NOMO-1 treated with dmso at 0.1 percent for 144 hours (cell line): ENCODE data around the gene IL17RC.
"Not testable (repeated sequence)": the region's sequence is repeated elsewhere in the genome, so short reads cannot be mapped to it uniquely, and the experiment has no call there.

Experiments
- DNase-seq: peaks from one replicate; lab custom pipeline; 2025; ENCODE audit not compliant: unreplicated experiment; lab: John Stamatoyannopoulos, UW

IL17RC gene

DNA sequence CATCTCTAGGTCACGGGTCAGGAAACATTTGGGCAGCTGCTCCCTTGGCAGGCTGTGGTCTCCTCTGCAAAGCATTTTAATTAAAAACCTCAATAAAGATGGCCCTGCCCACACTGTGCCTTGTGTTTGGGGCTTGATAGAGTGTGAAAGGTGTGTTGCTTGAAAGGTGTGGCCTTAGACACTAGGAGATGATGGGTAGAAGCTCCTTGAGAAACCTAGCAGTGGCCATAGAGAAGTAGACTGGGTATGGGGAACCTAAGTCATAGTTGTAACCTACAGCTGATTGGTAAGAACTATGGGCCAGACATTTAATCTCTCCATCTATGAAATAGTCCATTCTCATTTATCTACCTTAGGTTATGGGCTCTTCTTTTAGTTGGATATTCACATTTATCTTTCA lies 23.2 kb upstream of the IL17RC start:
- no peak for DNase-seq

DNA sequence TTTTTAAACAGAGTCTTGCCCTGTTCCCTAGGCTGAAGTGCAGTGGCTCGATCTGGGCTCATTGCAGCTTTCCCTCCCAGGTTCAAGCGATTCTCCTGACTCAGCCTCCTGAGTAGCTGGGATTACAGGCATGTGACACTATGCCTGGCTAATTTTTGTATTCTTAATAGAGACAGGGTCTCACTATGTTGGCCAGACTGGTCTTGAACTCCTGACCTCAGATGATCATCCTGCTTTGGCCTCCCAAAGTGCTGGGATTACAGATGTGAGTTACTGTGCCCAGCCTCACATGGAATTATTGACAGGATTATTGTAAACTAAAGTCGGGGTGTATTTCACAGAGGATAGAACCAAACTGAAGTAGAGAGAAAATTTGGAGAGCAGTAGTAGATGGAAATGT lies 21.2 kb upstream of the IL17RC start:
- DNase-seq: not testable (repeated sequence)

DNA sequence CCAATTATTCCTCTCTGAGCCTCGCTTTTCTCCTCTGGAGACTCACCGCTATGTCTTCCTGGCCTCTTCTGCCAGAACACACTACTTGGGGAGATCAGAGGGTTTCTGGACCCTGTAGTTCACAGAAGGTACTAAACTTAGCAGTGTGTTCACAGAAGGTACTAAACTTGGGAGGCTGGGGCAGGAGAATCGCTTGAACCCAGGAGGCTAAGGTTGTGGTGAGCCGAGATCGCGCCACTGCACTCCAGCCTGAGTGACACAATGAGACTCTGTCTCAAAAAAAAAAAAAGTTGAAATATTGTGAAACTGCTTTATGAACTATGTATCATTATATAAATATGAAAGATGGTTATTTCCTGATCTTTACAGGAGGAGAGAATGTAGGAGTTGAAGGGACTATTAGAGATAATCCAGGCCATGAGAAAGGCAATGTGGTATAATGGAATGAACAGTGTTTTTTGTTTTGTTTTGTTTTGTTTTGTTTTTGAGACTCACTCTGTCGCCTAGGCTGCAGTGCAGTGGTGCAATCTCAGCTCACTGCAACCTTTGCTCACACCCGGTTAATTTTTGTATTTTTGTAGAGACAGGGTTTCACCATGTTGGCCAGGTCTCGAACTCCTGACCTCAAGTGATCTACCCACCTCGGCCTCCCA lies 20.0 kb upstream of the IL17RC start:
- DNase-seq: not testable (repeated sequence)

DNA sequence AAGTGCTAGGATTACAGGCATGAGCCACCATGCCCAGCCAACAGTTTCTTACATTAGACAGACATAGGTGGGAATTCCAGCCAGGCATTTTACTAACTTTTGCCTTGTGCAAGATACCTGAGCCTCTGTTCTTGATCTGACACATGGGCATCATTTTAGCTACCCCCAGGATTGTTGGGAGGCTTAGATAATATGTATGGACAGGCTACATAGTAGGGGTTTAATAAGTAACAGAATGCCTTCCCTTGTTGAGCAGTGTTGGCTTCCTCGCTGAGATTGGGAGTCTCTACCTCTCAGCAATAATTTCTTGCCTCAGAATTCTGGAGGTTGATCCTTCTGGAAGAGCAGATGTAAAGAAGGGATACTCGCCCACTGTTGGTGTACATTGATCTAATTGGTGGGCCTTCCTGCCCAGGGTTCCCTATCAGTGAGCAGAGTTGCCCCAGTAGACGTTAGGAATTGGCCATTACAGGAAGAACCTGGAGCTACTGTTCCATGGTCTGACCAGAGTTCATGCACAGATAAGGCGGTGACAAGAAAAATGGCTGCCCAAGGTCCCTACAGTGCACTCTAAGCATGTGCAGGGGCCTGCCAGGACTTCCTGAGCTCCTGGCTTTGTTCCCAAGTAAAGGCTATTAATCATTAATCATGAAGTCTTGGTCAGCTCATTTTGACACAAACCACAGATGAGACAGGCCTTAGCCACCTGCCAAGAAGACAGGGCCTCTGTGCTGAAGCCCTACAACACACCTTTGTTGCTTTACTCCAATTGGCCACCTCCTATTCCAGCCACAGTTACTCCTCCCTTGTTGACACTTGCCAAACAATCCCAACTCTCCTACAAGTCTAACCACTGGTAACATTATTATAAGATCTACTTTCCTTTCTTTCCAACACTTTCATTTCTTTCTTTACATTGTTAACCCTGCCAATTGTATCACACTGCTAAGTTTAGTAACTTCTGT lies 19.2 kb upstream of the IL17RC start:
- DNase-seq: no peak

DNA sequence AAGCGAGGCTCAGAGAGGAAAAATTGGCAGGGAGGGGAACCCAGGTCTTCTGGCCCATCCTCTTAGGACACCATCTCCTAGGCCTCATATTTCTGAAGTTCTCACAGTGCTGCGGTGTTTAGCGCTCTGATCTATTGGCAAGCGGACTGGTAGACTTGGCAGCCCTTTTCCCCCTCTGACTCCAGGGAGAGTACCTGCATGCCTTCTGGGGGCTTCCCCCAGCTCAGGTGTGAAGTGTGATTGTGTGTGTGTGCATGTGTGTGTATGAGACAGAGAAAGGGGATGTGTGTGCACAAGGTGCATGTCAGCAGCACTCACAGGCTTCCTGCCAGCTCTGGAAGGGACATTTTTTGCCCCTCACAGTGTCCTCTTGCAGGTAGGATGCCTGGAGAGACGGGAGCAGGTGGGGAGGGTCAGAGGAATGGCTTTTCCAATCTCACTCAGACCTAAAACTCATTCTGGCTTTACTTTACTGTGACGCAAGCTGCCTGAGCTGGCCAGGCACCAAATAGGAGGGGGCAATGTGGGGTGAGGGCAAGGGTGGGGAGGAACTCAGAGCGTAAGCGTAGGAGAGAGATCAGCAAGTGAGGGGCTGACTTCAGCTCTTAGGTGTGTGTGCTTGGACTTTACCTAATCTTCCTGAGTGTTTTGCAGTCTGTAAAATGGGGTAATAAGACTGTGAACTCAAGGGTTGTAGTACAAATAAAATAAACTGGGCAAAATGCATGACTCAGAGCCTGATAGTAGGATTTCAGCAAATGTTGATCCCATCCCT lies 18.2 kb upstream of the IL17RC start:
- DNase-seq: no peak

DNA sequence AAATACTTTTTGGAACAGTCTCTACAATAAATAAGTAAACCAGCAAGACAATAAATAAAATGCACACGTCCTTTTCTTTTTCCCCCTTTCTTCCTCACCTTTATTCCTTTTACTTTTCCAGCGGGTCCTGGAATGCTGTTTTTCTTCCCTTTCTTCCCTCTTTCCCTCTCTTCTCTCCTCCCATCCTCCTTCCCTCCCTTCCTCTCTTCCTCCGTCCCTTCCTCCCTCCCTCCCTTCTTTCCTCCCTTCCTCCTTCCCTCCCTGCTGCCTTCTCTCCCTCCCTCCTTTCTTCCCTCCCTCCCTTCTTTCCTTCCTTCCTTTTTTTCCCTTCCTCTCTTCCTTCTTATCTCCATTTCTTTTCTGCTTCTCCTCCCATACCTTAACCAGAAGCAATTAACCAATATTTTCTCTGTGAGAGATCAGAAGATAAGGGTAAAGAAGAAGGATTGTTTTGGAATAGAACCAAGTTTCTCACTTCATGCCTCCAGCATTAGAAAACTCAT lies 17.6 kb upstream of the IL17RC start:
- no peak for DNase-seq

DNA sequence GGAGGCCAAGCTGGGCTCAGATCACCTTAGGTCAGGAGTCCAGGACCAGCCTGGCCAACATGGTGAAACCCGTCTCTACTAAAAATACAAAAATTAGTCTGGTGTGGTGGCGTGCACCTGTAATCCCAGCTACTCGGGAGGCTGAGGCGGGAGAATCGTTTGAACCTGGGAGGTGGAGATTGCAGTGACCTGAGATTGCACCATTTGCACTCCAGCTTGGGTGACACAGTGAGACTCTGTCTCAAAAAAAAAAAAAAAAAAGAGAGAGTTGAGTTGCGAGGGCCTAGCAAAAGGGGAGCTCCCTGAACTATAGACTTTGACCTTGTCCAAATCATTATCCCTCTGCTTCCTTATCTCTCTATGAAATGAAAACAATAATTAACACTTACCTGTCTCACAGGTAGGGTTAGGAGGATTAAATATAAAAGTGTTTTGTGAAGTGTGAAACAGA lies 15.9 kb upstream of the IL17RC start:
- not testable (repeated sequence) for DNase-seq

DNA sequence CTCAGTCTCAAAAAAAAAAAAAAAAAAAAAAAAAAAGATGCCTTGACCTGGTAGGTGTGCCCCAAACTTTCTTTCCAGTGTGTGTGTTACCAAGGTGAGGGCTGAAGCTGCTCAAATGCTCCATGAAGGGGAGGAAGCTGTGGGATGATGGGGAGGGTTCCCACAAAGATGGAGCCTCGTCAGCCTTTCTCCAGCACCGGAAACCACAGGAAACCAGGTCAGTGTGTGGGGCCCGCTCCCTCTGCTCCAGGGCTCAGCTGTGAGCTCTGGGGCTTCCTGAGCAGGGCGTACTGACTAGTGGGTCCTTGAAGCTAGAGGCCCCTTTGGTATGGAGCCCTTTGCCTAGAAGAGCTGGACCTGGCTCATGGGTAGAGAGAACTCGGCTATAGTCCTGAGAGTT lies 14.9 kb upstream of the IL17RC start:
- no peak for DNase-seq

DNA sequence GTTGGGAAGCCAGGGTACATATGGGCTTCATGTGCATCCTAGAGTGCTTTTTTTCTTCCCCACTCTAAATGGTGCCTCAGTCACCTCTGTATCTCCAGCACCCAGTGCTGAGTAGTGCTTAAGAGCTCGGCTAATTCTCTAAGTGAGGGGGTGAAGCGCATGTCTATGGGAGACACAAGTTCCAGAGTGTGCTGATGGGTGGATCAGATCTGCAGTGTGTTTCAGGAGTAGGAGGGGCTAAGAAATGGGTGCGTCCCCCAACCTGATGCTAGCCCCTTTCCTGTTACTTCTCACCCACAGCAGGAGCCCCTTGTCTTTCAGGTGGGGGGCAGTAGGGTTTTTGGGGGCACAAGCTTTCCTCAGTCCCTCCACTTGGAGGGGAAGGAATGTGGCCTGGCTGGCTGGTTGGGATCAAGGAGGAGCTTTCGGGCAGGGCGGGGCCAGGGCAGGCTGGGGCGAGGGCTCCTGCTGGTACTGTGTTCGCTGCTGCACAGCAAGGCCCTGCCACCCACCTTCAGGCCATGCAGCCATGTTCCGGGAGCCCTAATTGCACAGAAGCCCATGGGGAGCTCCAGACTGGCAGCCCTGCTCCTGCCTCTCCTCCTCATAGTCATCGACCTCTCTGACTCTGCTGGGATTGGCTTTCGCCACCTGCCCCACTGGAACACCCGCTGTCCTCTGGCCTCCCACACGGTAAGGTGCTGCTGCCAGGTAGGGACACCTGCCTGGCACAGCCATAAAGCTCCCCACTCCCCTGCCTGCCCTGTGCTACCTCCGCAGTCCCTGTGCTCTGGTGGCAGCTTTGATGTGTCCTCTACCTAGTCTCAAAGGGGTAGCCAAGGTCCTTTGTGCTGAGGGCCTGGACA lies 14.3 kb upstream of the IL17RC start, which contains the start of gene IL17RE:
Gene IL17RE (plus strand): TSS at position 477 of the 866 bp plus-strand sequence. CDS start 85 bp downstream, at position 562.
- DNase-seq: no peak

DNA sequence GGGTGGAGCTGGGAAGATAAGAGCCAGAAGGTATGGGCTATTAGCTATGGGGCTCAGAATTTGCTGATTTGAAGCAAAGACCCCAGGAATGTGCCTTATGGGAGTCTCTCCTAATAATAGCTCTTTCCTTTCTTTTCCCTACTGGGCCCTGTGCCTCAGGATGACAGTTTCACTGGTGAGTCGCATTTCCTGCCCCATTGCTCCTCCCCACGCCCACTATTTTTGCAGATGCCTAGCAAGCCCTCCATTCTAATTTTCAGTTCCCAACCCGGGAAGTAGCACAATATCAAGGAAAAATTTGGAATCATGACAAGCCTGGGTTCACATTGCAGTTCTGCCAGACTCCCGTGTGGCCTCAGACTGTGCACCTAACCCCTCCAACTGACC lies 13.7 kb upstream of the IL17RC start:
- no peak for DNase-seq

DNA sequence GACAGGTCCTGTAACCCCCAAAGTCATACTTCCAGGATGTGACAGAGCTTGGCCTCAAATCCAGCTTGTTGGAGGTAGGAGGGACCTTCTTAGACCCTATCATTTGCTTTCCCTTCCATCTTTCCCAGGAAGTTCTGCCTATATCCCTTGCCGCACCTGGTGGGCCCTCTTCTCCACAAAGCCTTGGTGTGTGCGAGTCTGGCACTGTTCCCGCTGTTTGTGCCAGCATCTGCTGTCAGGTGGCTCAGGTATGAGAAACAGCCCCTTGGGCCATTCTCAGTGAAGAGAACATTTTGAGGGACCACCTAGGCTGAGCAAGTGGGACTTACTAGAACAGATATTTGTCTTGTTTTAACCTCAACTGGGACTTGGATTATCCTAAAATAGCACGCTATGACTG lies 13.0 kb upstream of the IL17RC start:
- DNase-seq: no peak

DNA sequence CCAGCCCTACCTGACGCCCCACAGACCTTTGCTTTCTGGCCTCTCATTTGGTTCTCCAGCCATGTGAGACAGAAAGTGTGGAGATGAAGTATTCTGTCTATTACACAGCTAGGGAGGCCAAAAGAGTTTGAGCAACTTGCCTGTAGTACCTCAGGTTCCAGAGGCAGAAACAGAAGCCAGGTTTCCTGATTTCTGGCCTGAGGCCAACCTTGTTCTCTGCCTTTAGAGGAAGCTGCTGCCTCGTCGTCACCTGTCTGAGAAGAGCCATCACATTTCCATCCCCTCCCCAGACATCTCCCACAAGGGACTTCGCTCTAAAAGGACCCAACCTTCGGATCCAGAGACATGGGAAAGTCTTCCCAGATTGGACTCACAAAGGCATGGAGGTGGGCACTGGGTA lies 10.4 kb upstream of the IL17RC start:
- no peak for DNase-seq

DNA sequence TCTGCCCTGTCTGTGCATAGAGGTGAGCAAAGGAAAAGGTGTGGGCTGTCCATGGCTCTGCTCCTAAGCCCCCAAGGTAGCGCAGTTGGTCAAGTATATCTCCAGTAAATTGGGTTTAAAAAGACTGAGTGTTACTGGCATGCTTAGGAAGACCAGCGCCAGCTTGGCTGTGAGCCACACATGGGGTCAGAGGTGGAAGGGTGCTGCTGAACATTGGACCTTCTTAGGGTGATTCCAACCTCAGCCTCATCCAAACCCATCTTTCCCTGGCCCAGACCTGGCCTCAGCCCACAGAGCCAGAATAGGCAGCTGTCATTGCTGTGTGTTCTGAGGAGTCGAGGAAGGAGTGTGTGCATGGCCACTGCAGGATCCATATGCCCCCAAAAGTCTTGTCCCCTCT lies 8.6 kb upstream of the IL17RC start:
- no peak for DNase-seq

DNA sequence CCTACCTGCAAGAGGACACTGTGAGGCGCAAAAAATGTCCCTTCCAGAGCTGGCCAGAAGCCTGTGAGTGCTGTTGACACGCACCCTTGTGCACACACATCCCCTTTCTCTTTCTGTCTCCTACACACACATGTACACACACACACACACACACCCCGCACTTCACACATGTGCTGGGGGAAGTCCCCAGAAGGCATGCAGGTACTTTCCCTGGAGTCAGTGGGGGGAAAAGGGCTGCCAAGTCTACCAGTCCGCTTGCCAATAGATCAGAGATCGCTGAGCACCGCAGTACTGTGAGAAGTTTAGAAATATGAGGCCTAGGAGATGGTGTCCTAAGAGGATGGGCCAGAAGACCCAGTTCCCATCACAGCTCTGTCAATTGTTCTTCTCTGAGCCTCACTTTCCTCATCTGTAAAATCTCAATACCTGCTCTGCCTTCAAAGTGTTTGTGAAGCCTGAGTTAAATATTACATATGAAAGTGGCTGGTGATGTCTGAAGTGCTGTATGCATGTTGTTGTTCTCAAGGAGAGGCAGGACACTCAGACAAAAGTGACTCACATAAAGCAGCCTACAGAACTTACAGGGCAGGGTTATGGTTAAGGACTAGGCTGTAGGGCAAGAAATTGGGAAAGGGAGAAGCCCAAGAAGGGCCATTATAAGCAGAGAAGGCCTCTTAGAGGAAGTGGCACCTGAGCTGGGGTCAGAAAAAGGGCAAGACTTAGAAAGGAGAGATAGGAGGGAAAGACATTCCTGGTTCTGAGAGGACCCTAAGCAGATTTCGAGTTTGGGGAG lies 7.5 kb upstream of the IL17RC start:
- no peak for DNase-seq

DNA sequence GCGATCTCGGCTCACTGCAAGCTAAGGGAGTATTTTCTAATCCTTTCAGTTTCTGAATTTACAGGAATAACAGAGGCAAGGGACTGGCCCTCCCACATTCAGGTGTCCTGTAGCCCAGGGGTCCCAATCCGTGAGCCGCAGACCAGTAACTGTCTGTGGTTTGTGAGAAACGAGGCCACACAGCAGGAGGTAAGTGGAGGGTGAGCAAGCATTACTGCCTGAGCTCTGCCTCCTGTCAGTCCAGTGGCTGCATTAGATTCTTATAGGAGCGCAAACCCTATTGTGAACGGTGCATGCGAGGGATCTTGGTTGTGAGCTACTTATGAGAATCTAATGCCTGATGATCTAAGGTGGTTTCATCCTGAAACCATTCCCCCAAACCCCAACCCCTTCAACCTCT lies 5.0 kb upstream of the IL17RC start:
- DNase-seq: no peak

DNA sequence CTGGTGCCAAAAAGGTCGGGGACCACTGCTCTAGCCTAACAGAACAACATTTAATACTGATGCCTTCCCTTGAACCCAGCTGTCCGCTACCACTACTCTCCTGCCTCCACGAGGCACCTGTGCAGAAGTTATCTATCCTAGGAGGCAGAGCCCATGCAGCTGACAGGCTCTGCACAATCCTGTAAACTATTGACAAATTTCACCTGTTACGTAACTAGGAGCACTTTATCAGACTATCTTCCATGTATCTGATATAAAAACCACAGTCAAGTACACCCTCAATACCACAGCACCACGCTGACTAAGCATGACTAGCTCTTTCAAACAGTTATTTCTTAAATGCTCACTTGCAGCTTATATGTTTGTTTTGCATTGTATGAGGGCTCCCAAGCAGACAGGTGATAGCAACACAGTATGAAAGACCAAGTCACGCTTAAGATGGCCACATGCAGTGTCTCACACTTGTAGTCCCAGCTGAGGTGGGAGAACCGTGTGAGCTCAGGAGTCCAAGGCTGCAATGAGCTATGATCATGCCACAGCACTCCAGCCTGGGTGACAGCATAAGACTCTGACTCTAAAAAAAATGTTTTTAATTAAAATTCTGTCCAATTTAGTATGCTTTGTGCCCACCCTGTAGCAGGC lies 4.5 kb upstream of the IL17RC start:
- no peak for DNase-seq

DNA sequence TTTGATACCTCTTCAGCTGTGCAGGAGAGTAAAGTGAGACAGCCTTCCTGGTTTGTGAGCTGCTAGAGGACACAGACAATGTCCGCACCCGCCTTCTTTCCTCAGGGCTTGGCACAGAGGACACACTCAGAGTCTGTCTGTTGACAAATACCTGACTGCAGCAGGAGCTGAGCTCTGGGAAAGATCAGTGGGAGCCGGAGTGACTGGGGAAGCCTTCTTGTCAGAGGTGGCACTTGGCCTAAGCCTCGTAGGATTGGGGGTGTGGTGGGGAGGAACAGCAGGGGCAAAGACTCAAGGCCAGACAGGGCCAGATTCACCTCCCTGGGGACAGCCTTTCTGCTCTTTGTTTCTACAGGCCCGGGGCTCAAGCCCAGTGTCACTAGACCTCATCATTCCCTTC lies 3.3 kb upstream of the IL17RC start:
- no peak for DNase-seq

DNA sequence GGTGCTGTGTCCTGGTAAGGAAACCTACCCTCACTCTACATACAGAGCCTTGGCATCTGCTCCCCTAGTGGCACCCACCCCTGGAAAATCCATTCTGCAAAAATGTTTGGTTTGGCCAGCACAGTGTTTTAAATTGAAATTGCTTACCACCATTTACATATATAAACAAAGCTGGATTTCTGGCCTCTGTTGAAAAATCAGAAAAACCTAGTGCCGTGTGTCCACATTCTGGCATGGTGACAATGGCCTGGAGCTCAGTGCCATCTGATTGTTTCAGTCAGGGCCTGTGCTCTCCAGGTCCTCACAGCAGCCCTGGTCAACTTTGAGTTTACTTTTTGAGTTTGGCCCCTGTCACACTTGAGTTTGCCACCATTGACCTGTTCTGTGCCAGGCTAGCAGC lies 2.9 kb upstream of the IL17RC start:
- DNase-seq: no peak
